HG03060 (cell line): ENCODE measurements around the gene NFATC4.
"Not testable (repeated sequence)": the region's sequence is repeated elsewhere in the genome, so short reads cannot be mapped to it uniquely, and the experiment has no call there.

Experiments
- ATAC-seq: cut with Tn5 transposase; IDR thresholded peaks from one replicate; pipeline ENCODE4 v1.9.1; 2021; ENCODE audit warnings: low read depth, moderate number of reproducible peaks; ENCODE audit not compliant: unreplicated experiment

The NFATC4 gene

GRCh38 chr14:24338843-24339242 lies 29.1 kb upstream of the NFATC4 start:
- ATAC-seq, result no peak

- no peak for ATAC-seq
Observed at GRCh38 chr14:24339284-24340151, 28.5 kb upstream of the NFATC4 start, which contains the start of gene RIPK3. RIPK3 (minus strand) TSS chr14:24339991; CDS start chr14:24339826, 165 bp downstream.

- no peak for ATAC-seq
Observed at GRCh38 chr14:24340606-24341005, 27.4 kb upstream of the NFATC4 start.

GRCh38 chr14:24342889-24343288 lies 25.1 kb upstream of the NFATC4 start:
- ATAC-seq, result no peak

GRCh38 chr14:24343795-24344660 lies 24.0 kb upstream of the NFATC4 start:
- no peak for ATAC-seq

- no peak for ATAC-seq
Observed at GRCh38 chr14:24347134-24347533, 20.9 kb upstream of the NFATC4 start.

GRCh38 chr14:24348186-24348585 lies 19.8 kb upstream of the NFATC4 start:
- ATAC-seq, result no peak

- ATAC-seq, result no peak
Observed at GRCh38 chr14:24349742-24350141, 18.2 kb upstream of the NFATC4 start.

- ATAC-seq, result no peak
Observed at GRCh38 chr14:24351517-24351916, 16.5 kb upstream of the NFATC4 start.

- no peak for ATAC-seq
Observed at GRCh38 chr14:24353559-24354481, 14.2 kb upstream of the NFATC4 start.

- not testable (repeated sequence) for ATAC-seq
Observed at GRCh38 chr14:24354482-24354825, 13.5 kb upstream of the NFATC4 start.

- no peak for ATAC-seq
Observed at GRCh38 chr14:24355009-24355408, 13.0 kb upstream of the NFATC4 start.

- ATAC-seq, result no peak
Observed at GRCh38 chr14:24356208-24356607, 11.8 kb upstream of the NFATC4 start.

GRCh38 chr14:24360281-24360680 lies 7.7 kb upstream of the NFATC4 start:
- no peak for ATAC-seq

GRCh38 chr14:24361326-24361725 lies 6.7 kb upstream of the NFATC4 start:
- ATAC-seq, result no peak

- no peak for ATAC-seq
Observed at GRCh38 chr14:24362241-24362960, 5.6 kb upstream of the NFATC4 start.

GRCh38 chr14:24363401-24363800 lies 4.6 kb upstream of the NFATC4 start:
- ATAC-seq, result no peak

- no peak for ATAC-seq
Observed at GRCh38 chr14:24364841-24365240, 3.1 kb upstream of the NFATC4 start.

GRCh38 chr14:24365600-24366412 lies 2.2 kb upstream of the NFATC4 start:
- no peak for ATAC-seq
